Anterior cingulate cortex (tissue), 58 donors: ENCODE data around the gene XKR7.

ENCODE experiments used
- DNase-seq, 58 donors: peaks; one replicate each; lab custom pipeline; 2025; lab: John Stamatoyannopoulos, UW

The XKR7 gene

DNA sequence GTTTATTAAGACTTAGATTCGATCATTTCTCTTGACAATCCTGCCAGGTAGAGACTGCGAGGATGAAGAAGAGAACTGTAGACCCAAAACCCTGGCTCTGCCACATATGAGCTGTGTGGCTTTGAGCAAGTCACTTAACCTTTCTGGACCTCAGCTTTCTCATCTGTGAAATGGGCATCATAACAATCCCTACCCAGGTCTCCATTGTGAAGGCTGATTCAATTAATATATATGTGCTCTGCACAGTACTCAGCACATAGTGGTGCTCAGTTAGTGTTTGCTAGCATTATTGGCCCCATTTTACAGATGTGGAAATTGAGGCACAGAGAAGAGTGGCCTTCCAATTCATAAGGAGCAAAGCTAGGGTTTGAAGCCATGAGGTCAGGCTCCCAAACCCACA, 7.9 kb downstream of the XKR7 start:
- DNase-seq, result no peak

DNA sequence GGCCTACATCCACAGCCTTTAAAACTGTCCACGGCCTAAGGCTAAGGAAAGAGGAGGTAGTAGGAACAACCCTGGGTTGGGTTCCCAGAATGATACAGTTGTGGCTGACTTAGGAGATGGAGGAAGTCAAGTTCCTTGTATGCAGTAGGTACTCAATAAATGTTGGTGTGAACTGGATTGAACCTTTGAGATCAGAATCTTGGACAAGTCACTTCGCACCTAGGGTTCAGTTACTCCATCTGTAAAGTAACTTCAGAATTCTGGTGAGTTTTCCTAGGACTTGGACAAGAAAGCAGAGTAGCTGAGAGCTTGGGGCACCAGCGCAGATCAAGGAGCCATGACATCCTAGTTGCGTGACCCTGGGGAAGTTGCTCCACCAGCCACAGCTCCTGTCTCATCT, 9.1 kb downstream of the XKR7 start:
- DNase-seq, result no peak

GRCh38 chr20:31979713-31980426, 11.9 kb downstream of the XKR7 start:
- no peak for DNase-seq

GRCh38 chr20:31981784-31982183, 13.8 kb downstream of the XKR7 start:
- no peak for DNase-seq

DNA sequence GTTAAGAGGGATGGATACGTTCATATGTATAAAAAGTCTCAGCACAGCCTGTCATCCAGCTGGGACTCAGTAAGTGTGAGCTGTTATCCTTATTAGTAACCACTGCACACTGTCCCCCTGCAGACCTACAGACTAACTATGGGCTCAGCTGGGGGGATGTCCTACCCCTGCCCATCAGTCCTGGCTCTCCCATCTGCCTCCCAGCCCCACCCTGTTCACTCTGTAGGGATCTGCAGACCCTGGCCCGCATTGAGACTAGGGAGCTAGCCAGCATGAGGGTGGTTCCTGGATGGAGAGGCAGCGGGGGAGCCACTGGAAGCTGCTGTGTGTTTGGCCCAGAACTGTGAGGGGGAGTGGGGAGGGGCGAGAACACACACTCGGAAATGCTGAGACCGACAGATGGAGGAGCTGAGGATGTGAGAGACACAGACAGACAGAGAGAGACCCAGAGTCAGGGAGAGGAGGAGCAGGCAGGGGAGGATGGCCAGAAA, 17.1 kb downstream of the XKR7 start:
- peak in 34 of 58 donors; percentile 7 to 79 (median 38) for DNase-seq

- DNase-seq, result peak in 2 of 58 donors; percentile 1 to 11
These were observed 19.8 kb downstream of the XKR7 start for GRCh38 chr20:31987744-31988143.

DNA sequence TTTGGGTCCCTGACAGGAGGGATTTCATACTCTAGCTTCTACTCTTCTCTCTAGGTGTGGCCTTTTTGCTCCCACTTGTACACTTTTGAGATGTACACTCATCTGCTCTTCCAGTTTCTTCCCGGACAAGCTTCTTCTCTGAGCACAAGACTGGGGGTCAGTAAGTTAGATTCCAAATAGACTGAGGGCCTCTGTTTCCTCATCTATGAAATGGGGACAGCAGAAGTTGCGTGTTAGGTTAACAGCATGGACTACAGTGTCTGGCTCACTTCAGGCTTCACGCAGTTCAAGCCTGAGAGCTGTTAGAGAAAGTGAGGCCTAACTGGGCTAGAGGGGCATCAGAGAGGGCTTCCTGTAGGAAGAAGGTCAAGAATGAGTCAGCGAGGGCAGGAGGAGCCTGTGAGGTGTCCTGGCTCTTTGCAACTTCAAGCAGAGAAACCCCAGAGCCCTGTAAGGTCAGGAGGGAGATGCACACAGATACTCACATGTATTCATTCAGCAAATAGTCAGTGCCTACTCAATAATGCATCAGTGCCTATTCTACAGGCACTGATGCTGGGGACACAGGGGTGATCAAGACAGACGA, 20.6 kb downstream of the XKR7 start:
- no peak for DNase-seq

DNA sequence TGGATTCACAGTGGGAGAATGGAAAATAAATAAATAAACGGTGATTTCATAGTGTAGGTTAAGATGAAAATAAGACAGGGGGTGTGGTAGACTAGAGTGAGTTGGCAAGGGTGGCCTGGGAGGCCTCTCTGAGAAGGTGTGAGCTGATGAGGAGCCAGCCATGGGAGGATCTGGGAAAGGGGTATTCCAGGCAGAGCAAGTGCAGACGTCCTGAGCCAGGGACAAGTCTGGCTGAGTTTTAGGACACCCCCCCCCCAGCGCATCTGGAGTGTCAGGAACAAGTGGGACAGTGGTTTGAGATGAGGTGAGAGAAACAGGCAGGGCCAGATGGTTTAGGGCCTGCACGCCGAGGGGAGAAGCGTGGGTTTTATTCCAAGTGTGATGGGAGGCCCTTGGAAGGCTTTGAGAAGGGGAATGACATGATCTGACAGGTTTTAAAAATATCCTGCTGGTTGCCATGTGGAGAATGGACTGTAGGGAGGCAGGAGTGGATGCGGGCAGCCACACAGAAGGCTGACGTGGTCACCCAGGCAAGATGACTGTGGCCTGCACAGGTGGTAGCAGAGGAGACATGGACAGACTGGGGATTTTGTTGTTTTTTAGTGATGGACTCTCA, 21.2 kb downstream of the XKR7 start:
- DNase-seq, result peak in 18 of 58 donors; percentile 6 to 67 (median 25)

- no peak for DNase-seq
These were observed 22.8 kb downstream of the XKR7 start for GRCh38 chr20:31990641-31991338.

DNA sequence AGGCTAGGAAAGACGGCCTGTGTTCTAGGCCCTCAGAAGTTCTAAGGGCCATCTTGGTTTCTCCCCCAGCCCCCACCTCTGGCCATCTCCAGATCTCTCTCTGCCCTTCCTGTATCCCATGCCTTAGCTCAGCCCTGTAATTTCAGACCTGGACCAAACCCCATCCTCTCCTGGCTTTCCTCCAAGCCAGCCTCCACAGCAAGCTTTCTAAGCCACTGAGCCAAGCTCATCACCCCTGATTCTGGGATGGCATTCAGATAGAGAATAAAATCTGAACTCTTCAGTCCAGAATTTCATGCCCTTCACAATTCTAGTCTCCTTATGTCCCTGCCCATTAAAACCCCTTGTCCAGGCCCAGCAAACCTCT, 23.4 kb downstream of the XKR7 start:
- peak in 1 of 58 donors; percentile 3 for DNase-seq

DNA sequence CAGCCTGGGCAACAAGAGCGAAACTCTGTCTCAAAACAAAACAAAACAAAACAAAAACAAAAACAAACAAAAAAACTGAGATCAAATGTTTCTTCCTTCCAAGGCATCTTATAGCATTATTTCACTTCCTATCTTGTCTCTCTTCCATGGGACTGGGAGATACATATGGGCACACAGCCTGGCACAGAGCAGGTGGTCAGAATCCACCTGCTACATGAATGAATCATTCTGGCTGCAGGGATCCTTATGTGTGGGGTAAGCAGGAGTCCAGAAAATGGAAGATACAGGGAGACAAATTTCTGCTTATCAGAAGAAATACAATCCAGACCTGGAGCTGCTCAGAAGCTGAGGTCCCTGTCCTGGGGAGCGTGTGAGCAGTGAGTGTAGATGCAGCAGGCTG, 24.1 kb downstream of the XKR7 start:
- DNase-seq, result no peak

DNA sequence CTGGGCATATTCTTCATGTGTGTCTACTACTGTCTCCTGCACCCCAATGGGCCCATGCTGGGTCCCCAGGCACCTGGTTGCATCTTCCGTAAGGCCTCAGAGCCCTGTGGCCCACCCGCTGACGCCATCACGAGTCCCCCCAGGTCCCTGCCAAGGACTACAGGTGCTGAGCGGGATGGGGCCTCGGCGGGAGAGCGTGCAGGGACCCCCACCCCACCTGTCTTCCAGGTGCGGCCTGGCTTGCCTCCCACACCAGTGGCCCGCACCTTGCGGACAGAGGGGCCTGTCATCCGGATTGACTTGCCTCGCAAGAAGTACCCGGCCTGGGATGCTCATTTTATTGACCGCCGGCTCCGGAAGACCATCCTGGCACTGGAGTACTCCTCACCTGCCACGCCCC, 29.0 kb downstream of the XKR7 start:
- no peak for DNase-seq

DNA sequence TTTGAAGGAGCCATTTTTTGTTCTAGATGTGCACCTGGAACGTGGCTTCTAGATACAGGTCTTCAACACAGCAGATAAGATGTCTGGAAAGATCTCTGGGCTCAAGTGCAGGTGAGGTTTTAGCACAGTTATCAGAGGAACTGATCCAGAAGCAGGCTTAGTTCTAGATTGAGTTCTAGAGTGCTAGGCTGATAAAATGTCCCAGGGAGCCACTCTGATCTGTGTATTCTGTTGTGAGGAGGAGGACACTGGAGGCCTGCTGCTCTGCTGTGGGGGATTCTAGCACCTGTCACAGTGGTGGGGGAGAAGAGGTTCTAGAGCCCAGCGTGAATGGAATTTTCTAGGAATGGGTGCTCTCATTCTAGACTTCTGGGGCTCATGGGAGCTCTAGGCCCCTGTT, 30.3 kb downstream of the XKR7 start:
- DNase-seq, result no peak

DNA sequence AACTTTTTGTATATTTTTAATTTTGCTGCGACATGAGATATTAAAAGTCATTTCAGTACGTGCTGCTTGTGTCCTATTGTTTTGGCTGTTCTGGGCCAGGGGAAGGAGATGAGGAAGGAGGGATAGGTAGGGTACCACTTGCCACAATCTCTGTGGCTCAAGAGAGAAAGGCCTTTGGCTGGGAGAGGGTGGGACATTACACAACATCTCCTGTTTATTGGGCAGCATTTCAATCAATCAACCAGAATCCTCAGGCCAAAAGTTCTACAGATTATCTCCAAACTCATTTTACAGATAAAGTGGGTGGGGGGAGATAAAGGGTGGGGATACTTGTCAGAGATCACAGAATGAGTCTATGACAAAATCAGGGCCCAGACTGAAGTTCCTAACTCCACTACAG, 35.4 kb downstream of the XKR7 start:
- DNase-seq, result no peak

- peak in 1 of 58 donors; percentile 27 for DNase-seq
These were observed 37.0 kb downstream of the XKR7 start for GRCh38 chr20:32004963-32005362.

GRCh38 chr20:32006053-32006452, 38.1 kb downstream of the XKR7 start:
- no peak for DNase-seq

GRCh38 chr20:32006841-32007786, 39.2 kb downstream of the XKR7 start:
- DNase-seq, result no peak

DNA sequence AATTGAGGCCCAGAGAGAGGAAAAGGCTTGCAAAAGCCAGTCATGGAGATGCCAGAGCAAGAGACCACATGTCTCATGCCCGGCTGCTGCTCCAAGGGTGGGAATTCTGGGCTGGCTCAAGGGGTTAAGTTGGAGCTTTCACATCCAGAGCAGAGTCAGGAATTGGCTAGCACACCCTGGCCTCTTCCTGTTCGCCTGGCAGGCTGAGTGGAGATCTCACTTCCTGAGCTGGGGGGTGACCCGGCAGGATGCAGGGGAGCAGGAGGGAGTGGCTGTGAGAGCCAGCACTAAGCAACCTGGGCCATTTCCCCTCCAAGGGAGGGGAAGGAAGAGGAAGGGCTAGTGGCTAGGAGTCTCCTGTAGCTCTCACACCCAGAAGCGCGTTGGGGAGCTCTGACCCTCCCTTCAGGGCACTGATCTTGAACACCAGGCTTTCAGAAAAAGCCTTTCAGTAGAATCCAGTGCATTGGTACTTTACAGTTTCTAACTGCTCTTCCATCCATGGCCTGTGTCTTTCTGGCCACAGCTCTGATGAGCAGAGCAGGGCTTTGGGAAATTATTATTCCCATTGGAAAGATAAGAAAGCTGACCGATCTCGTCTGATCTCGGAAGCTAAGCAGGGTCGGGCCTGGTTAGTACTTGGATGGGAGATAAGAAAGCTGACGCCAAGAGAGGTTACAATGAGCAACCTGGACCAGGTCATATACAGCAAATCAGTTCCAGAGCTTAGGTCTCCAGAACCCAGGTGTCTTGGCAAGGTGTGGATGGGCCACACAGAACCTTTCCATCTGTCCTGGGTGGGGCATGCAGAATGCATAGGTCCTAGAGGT, 40.1 kb downstream of the XKR7 start:
- DNase-seq, result no peak

GRCh38 chr20:32009564-32009963, 41.6 kb downstream of the XKR7 start:
- no peak for DNase-seq
